Activated CD4-positive, alpha-beta T cell treated with anti-CD3 and anti-CD28 coated beads for 36 hours (primary cell): ENCODE results near the gene MKNK2. TPM values are rescaled to one million over a fixed set of nuclear protein-coding genes. Genes with fewer than 3 reads are reported as not detected.

ENCODE experiments used
- ATAC-seq: fragments of 200-7000 bp; cut with Tn5 transposase; one replicate; pipeline ENCODE4 v1.10.0; 2021; ENCODE audit warnings: mild to moderate bottlenecking, moderate library complexity
- CTCF ChIA-PET: fragments of 350-600 bp; sonication (Branson Sonifier 250); formaldehyde crosslinking; loops from one replicate; lab custom pipeline; 2021; ENCODE audit warnings: antibody characterized with exemption; lab: Charles Lee
- POLR2A ChIA-PET: fragments of 350-600 bp; sonication (Branson Sonifier 250); formaldehyde crosslinking; loops from one replicate; lab custom pipeline; 2021; ENCODE audit warnings: antibody characterized with exemption, inconsistent platforms; lab: Charles Lee
- DNase-seq: peaks from one replicate; pipeline ENCODE4 v3.0.0-alpha.2; 2020
- H3K27ac Mint-ChIP-seq: one replicate; pipeline ENCODE4 v1.8.0; 2021; ENCODE audit warnings: mixed read lengths
- H3K27me3 Mint-ChIP-seq: one replicate; pipeline ENCODE4 v1.8.0; 2021; ENCODE audit warnings: mixed read lengths
- H3K36me3 Mint-ChIP-seq: one replicate; pipeline ENCODE4 v1.8.0; 2021; ENCODE audit warnings: low read depth, mixed read lengths
- H3K4me1 Mint-ChIP-seq: one replicate; pipeline ENCODE4 v1.8.0; 2021; ENCODE audit warnings: mixed read lengths
- H3K4me3 Mint-ChIP-seq: one replicate; pipeline ENCODE4 v1.8.0; 2021; ENCODE audit warnings: mild to moderate bottlenecking, moderate library complexity, mixed read lengths
- H3K9me3 Mint-ChIP-seq: one replicate; pipeline ENCODE4 v1.8.0; 2021; ENCODE audit warnings: low read depth, mixed read lengths
- intact Hi-C, 2 experiments: fragments of 100-400 bp; cut with DNase I in 1 of 2; cut with micrococcal nuclease in 1 of 2; formaldehyde crosslinking; loops; one replicate each; pipeline versions ENCODE4 v1.14.2 to v1.15.1; 2022 to 2024; cut with DNase I, micrococcal nuclease
- total RNA-seq, 2 experiments: library from RNA; stranded (reverse); gene quantifications; one replicate each; pipeline ENCODE4 v1.2.3, GENCODE V29; 2021

Gene MKNK2
- total RNA-seq, 2 experiments from 2014 or later = 139 to 155 TPM

- ChIA-PET CTCF (interaction anchor here (0.6 kb wide), 1 partner anchor 134 kb away, joined by 4 read pairs; no protein-coding TSS in a partner anchor), POLR2A (interaction anchor here (1.1 kb wide), 1 partner anchor 74 kb away, joined by 3 read pairs; no protein-coding TSS in a partner anchor)
- Mint-ChIP-seq H3K27ac (peak overlapping the region; percentile 58), H3K4me3 (peak overlapping the region; percentile 66), H3K9me3 (no peaks in the 10 kb centered on the region), H3K27me3 (no peaks in the 10 kb centered on the region), H3K36me3 (peaks cover 10% of the 10 kb centered on the region), H3K4me1 (peaks cover 21% of the 10 kb centered on the region)
- DNase-seq (peak; percentile 85), ATAC-seq (peak; percentile 77)
- intact Hi-C loops = loop anchor here (1.0 to 5.0 kb wide), 6 partner anchors 19 to 311 kb away; partner anchors contain the start of genes LSM7 (in 1 of the 2) and SPPL2B (in 1 of the 2)
Observed at GRCh38 chr19:2016041-2016807, 34.8 kb downstream of the MKNK2 start.

- H3K27me3 Mint-ChIP-seq = no peaks in the 10 kb centered on the region
- CTCF ChIA-PET = no interaction called here
Observed at GRCh38 chr19:2015608-2015950, 35.5 kb downstream of the MKNK2 start, which contains the start of gene BTBD2. Gene BTBD2, minus strand, starts transcription at chr19:2015714. Its CDS starts 11 bp downstream, at chr19:2015703.

GRCh38 chr19:2014731-2015607 lies 36.1 kb downstream of the MKNK2 start:
- H3K9me3 Mint-ChIP-seq = no peaks in the 10 kb centered on the region
- peak; percentile 56 for DNase-seq
- peak; percentile 31 for ATAC-seq
- POLR2A ChIA-PET = no interaction called here
- H3K27me3 Mint-ChIP-seq = no peaks in the 10 kb centered on the region
- peaks cover 21% of the 10 kb centered on the region for H3K4me1 Mint-ChIP-seq
- peaks cover 15% of the 10 kb centered on the region for H3K36me3 Mint-ChIP-seq
- H3K27ac Mint-ChIP-seq = peak overlapping the region; percentile 14
- peak overlapping the region; percentile 69 for H3K4me3 Mint-ChIP-seq
- intact Hi-C loops = loop anchor here (1.0 to 5.0 kb wide), 6 partner anchors 67 to 312 kb away; partner anchors contain the start of genes IZUMO4 (in 1 of the 2), LSM7 (in 1 of the 2), MOB3A (in 1 of the 2) and SPPL2B (in 1 of the 2)
- CTCF ChIA-PET = no interaction called here

More at GRCh38 chr19:2015608-2015950, 35.5 kb downstream of the MKNK2 start, which contains the start of gene BTBD2:
- Mint-ChIP-seq H3K4me3 (peak within 1 kb of the TSS; percentile 69), H3K9me3 (no peaks in the 10 kb centered on the region), H3K4me1 (peaks cover 21% of the 10 kb centered on the region), H3K36me3 (peaks cover 15% of the 10 kb centered on the region), H3K27ac (peak within 1 kb of the TSS; percentile 58)
- DNase-seq (peak; percentile 80), ATAC-seq (peak; percentile 9)
- intact Hi-C loops = loop anchor here (1.0 to 5.0 kb wide), 6 partner anchors 67 to 312 kb away; partner anchors contain the start of genes IZUMO4 (in 1 of the 2), LSM7 (in 1 of the 2), MOB3A (in 1 of the 2) and SPPL2B (in 1 of the 2)
- POLR2A ChIA-PET = no interaction called here

- intact Hi-C loops = loop anchor here in 1 of 2 experiments (2.0 kb wide), 1 partner anchor 71 kb away; no protein-coding TSS in a partner anchor
- POLR2A ChIA-PET = no interaction called here
- Mint-ChIP-seq H3K4me3 (peak overlapping the region; percentile 69), H3K27me3 (no peaks in the 10 kb centered on the region), H3K27ac (no peak overlapping the region), H3K36me3 (peaks cover 15% of the 10 kb centered on the region), H3K4me1 (peaks cover 16% of the 10 kb centered on the region), H3K9me3 (no peaks in the 10 kb centered on the region)
- ATAC-seq (no peak), DNase-seq (no peak)
- CTCF ChIA-PET = no interaction called here
Observed at GRCh38 chr19:2014131-2014571, 36.9 kb downstream of the MKNK2 start.

- Mint-ChIP-seq H3K36me3 (peaks cover 15% of the 10 kb centered on the region), H3K4me1 (peaks cover 16% of the 10 kb centered on the region), H3K4me3 (peak overlapping the region; percentile 69), H3K27ac (no peak overlapping the region), H3K9me3 (no peaks in the 10 kb centered on the region), H3K27me3 (no peaks in the 10 kb centered on the region)
- intact Hi-C loops = no loop called here
- POLR2A ChIA-PET = no interaction called here
- CTCF ChIA-PET = no interaction called here
- ATAC-seq (no peak), DNase-seq (no peak)
Observed at GRCh38 chr19:2013683-2013961, 37.4 kb downstream of the MKNK2 start.

GRCh38 chr19:2012941-2013682 lies 37.9 kb downstream of the MKNK2 start:
- Mint-ChIP-seq H3K9me3 (no peaks in the 10 kb centered on the region), H3K27ac (no peak overlapping the region), H3K27me3 (no peaks in the 10 kb centered on the region), H3K4me1 (peaks cover 16% of the 10 kb centered on the region), H3K36me3 (peaks cover 15% of the 10 kb centered on the region), H3K4me3 (no peak overlapping the region)
- ChIA-PET POLR2A (no interaction called here), CTCF (no interaction called here)
- intact Hi-C loops = no loop called here
- ATAC-seq (no peak), DNase-seq (no peak)

- intact Hi-C loops = no loop called here
- no peak overlapping the region for H3K27ac Mint-ChIP-seq
Observed at GRCh38 chr19:2011169-2011568, 39.9 kb downstream of the MKNK2 start.

GRCh38 chr19:2010135-2010668 lies 40.8 kb downstream of the MKNK2 start:
- ATAC-seq = no peak
- no peak for DNase-seq
- ChIA-PET CTCF (interaction anchor here (0.6 kb wide), 2 partner anchors 77 to 83 kb away, joined by 3 read pairs; no protein-coding TSS in a partner anchor), POLR2A (no interaction called here)
- H3K4me3 Mint-ChIP-seq = no peak overlapping the region
- no peaks in the 10 kb centered on the region for H3K27me3 Mint-ChIP-seq
- no peaks in the 10 kb centered on the region for H3K9me3 Mint-ChIP-seq
- peaks cover 15% of the 10 kb centered on the region for H3K36me3 Mint-ChIP-seq
- intact Hi-C loops = no loop called here
- no peak overlapping the region for H3K27ac Mint-ChIP-seq
- H3K4me1 Mint-ChIP-seq = peaks cover 7% of the 10 kb centered on the region

More at GRCh38 chr19:2011169-2011568, 39.9 kb downstream of the MKNK2 start:
- peaks cover 15% of the 10 kb centered on the region for H3K36me3 Mint-ChIP-seq
- DNase-seq = no peak
- no peak overlapping the region for H3K4me3 Mint-ChIP-seq
- H3K4me1 Mint-ChIP-seq = peaks cover 9% of the 10 kb centered on the region
- H3K9me3 Mint-ChIP-seq = no peaks in the 10 kb centered on the region
- POLR2A ChIA-PET = no interaction called here
- no peaks in the 10 kb centered on the region for H3K27me3 Mint-ChIP-seq
- ATAC-seq = no peak
- CTCF ChIA-PET = no interaction called here

GRCh38 chr19:2003874-2004273 lies 47.2 kb downstream of the MKNK2 start:
- Mint-ChIP-seq H3K4me3 (no peak overlapping the region), H3K9me3 (no peaks in the 10 kb centered on the region), H3K27me3 (no peaks in the 10 kb centered on the region), H3K4me1 (peaks cover 2% of the 10 kb centered on the region), H3K36me3 (peaks cover 4% of the 10 kb centered on the region), H3K27ac (no peak overlapping the region)
- ChIA-PET POLR2A (no interaction called here), CTCF (no interaction called here)
- intact Hi-C loops = no loop called here
- ATAC-seq (no peak), DNase-seq (no peak)

GRCh38 chr19:1999856-2000515 lies 51.1 kb downstream of the MKNK2 start:
- Mint-ChIP-seq H3K9me3 (no peaks in the 10 kb centered on the region), H3K4me1 (peaks cover 2% of the 10 kb centered on the region), H3K36me3 (peaks cover 17% of the 10 kb centered on the region), H3K4me3 (no peak overlapping the region), H3K27me3 (no peaks in the 10 kb centered on the region), H3K27ac (no peak overlapping the region)
- intact Hi-C loops = no loop called here
- ATAC-seq (no peak), DNase-seq (no peak)
- CTCF ChIA-PET = interaction anchor here (0.6 kb wide), 1 partner anchor 649 kb away, joined by 4 read pairs; no protein-coding TSS in a partner anchor
- POLR2A ChIA-PET = no interaction called here
